HG03103 (cell line): ENCODE data around the gene GPN1.
A peak's percentile ranks its signal among the peaks of the same experiment; 100 is the strongest.
"Not testable (repeated sequence)": the region's sequence is repeated elsewhere in the genome, so short reads cannot be mapped to it uniquely, and the experiment has no call there.

Experiments
- ATAC-seq: cut with Tn5 transposase; IDR thresholded peaks from one replicate; pipeline ENCODE4 v1.9.1; 2021; ENCODE audit warnings: low read depth; ENCODE audit not compliant: unreplicated experiment

Gene GPN1

DNA sequence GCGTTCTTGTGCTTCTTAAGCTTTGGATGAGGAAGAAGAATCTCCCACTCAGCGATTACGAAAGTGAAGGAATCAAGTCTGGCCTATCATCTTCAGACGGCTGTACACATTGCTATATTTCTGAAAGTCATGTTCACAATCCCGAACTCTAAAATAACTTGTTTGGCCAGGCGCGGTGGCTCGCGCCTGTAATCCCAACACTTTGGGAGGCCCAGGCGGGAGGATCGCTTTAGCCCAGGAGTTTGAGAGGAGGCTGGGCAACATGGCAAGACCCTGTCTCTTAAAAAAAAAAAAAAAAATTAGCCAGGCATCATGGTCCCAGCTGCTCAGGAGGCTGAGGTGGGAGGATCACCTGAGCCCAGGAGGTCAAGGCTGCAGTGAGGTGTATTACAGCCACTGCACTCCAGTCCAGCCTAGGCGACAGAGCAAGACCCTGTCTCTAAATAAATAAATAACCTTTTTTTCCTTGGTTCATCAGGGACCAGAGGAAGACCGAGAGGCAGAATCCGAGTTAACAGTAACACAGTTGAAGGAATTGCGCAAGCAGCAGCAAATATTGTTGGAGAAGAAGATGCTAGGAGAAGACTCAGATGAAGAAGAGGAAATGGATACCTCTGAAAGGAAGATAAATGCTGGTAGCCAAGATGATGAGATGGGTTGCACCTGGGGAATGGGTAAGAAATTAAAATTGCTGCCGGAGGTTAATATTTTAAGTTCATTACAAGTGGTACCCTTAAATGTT lies 35.9 kb downstream of the GPN1 start:
- ATAC-seq: no peak

DNA sequence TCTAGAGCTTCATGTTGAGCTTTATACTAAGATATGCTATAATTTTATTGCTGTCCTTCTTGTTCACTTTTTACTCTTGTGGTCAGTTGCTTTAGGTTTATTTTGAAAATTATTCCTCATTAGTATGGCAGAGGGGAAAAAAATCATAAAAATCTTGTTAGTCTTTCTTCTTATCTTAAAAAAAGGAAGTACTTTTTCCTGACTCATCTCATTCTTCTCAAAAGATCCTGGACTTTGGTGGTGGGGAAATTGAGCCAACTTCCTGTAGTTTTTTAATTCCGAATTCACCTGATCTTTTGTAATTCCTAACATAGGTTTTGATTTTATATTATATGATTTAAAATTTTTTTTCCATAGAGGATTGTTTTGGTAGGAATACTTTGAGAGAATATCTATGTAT lies 38.6 kb downstream of the GPN1 start:
- ATAC-seq: no peak

DNA sequence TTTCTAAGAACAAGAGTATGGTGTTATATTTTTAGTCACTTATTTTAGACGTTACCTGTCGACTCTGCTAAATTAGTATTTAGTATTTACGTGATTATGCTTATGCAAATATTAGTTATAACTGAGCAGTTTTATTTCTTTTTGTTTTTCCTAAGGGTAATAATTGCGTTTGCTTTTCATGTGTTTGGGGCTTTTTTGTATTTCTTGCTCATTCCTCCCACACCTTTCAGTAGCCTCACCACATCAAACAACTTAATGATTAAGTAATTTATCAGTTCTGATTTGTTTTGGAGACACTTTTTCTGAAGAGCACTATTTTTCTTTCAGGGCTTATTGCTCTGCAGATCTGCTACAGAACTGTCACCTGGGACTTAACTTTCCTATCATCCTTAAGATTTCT lies 42.4 kb downstream of the GPN1 start:
- no peak for ATAC-seq

DNA sequence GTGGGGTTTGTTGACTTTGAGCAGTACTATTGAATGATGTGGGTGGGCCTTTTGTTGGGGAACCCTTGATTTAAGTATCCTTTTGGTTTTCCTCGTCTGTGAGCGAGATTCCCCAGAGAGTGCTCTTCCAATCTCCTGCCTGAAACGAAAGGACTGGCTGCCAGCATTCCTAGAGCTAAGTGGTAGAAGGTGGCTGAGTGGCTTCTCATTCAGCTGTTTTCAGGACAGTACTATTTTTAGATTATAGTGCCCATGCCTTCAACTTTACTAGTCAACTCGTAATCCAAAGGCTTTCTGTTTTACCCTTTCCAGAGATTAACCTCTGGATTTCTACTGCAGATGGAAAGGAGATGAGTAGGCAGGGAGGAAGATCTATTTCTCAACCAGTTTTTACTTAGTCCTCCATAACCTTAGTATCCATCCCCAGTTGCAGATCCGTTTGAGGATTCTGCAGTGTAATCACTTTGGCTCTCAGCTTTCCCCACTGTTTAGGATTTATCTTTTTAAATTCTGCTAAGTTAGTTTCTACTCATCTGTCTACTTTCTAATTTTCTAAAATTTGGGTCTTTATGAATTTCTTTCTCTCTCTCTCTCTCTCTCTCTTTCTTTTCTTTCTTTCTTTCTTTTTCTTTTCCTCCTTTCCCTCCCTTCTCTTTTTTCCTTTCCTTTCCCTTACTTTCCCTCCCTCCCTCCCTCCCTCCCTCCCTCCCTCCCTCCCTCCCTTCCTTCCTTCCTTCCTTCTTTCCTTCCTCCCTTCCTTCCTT lies 44.1 kb downstream of the GPN1 start:
- no peak for ATAC-seq

DNA sequence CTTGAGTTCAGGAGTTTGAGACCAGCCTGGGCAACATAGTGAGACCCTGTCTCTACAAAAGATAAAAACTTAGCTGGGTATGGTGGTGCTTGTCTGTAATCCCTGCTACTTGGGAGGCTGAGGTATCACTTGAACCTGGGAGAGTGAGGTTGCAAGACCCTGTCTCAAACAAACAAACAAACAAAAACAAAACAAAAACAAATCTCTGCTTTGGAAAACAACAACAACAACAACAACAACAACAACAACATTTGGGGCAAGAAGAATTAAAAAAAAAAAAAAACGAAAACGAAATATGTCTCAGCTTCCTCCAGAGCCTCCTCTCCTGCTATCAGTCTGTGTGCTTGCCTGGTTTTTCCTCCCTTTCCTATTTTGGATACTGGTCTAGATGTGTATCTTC lies 51.7 kb downstream of the GPN1 start:
- ATAC-seq: no peak

DNA sequence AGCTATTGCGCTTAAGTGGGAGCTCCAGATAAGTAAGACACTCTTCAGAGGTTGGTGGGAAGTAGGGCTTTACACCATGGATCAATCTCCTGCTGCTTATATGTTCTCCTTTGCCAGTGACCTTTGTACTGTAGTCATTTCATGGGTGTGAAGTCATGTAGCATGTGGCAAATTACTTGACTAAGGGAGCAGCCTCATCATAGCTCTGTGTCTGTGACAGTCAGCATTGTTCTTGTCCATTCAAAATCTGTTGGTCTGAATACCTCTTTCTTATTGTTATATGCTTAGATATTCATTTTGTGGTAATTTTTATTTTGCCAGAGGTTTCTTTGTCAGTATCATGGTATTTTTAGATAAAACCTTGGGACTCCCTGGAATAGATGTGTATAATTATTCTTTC lies 53.0 kb downstream of the GPN1 start:
- ATAC-seq: no peak

DNA sequence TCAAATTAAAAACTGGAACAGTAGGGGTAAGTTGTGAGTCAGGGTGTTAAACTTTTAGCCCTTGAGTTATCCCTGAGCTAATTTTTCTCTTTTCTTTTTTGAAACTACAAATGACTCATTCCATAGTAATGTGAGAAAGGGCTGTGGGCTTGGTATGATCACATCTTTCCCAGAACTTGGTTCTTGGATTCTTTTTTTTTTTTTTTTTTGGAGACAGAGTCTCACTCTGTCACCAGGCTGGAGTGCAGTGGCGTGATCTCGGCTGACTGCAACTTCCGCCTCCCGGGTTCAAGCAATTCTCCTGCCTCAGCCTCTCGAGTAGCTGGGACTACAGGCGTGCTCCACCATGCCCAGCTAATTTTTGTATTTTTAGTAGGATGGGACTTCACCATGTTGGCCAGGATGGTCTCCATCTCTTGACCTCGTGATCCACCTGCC lies 53.5 kb downstream of the GPN1 start:
- not testable (repeated sequence) for ATAC-seq

DNA sequence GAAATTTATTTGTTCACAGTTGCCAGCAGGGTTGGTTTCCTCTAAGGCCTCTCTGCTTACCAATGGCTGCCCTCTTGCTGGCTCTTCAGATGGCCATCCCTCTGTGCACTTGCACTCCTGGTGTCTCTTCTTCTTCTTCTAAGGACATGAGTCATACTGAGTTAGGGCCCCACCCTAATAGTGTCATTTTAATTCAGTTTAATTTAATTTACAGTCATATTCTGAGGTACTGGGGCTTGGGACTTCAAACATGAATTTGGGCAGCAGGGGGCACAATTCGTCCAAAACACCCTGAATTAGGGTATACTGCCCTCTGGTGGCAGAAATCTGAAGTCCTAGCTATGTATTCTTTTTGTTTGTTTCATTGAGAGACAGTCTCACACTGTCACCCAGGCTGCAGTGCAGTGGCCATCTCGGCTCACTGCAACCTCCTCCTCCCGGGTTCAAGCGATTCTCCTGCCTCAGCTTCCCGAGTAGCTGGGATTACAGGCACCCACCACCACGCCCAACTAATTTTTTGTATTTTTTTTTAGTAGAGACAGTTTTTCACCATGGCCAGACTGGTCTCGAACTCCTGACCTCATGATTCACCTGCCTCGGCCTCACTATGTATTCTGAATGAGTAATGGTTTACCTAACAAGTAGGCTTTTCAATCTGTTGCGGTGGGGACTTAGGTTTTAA lies 54.7 kb downstream of the GPN1 start:
- ATAC-seq: peak; percentile 60

DNA sequence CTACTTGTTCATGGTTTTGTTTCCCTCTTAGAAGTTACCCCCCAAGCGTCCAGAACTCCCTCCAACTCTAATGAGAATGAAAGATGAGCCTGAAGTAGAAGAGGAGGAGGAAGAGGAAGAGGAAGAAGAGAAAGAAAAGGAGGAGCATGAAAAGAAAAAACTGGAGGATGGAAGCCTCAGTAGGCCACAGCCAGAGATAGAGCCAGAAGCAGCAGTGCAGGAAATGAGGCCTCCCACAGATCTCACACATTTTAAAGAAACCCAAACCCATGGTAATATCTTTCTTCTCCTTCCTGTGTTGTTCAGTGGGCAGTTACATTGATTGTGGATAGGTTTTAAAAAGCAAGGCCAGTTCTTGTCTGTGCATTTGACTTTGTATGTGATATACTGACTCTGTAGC lies 56.2 kb downstream of the GPN1 start:
- not testable (repeated sequence) for ATAC-seq

DNA sequence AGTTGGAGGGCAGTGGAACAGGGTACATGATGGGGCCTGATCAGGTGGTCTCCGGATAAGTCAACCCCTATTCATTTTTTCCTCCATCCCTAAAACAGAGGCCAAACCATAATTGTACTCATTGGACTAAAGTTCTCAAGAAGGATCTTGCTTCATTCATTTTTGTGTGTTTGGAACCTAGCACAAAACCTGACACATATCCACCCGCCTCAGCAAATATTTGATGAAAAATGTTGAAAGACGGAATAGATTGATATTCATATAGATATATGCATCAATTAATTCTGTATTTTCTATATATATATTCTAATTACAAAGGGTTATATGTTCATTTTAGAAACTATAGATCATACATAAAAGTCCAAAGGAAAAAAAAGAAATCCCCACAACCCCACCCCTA lies 56.7 kb downstream of the GPN1 start:
- ATAC-seq: no peak

DNA sequence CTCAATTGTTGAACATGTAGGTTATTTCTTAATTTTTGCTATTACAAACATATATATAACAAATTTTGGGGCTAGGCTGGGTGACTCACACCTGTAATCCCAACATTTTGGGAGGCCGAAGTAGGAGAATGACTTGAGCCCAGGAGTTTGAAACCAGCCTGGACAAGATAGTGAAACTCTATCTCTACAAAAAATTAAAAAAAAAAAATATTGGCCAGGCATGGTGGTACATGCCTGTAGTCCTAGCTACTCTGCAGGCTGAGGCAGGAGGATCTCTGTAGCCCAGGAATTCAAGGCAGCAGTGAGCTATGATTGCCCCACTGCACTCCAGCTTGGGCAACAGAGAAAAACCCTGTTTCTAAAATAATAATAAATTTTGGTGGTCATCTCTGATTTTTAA lies 58.4 kb downstream of the GPN1 start:
- ATAC-seq: no peak

DNA sequence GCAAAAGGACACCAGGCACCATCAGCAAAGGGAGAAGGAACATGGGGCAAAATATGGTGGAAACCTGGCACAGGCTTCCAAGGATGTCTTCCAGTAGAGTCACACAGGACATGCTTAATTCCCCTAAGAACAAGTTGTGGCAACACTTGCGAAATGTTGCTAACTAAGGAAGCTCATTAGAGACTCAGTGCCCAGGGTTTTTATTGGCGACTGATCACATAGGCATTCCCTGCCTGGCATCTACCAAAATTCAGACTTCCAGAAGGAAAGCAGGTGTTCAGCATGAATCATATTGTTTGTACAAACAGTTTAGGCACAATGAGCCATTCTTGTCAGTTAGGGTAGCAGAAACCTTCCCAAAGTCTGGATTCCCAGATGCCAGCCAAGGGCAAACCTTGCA lies 60.6 kb downstream of the GPN1 start:
- ATAC-seq: no peak

DNA sequence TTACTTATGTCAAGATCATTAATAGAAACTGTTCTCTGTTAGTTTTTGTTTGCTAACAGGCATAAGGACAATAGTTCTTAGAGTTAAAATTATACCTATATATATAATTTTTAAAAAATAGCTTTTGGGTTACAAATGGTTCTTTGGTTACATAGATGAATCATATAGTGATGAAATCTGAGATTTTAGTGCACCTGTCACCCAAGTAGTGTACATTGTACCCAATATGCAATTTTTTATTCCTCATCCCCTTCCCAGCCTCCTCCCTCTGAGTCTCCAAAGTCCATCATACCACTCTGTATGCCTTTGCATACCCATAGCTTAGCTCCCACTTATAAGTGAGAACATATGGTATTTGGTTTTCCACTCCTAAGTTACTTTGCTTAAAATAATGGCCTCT lies 61.2 kb downstream of the GPN1 start:
- ATAC-seq: no peak

DNA sequence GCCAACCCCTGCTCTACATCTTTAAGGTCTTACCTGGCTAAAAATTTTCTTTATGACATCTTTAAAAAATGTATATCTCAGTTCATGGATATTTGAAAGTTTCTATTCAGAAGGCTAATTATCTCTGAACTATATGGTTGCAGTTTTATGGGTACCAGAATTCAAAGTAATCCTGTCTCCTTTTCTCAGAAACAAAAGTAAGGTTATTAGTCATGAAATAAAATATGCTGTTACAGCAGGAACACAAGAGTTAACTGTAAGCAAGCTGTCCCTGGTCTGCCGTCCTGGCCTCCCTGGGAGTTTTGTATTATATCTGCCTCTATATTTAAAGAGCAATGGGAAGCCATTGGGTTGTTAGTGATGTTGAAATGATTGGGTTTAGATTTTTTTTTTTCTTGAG lies 68.8 kb downstream of the GPN1 start:
- no peak for ATAC-seq
